Fibroblast of lung (primary cell): Measurements from ENCODE around the gene CCSER2. TPM values are rescaled to one million over a fixed set of nuclear protein-coding genes. Genes with fewer than 3 reads are reported as not detected.

ENCODE experiments used
- DNase-seq, 2 donors: peaks; one replicate each; pipeline versions ENCODE4 v3.0.0 to v3.0.0-alpha.2; 2010; ENCODE audit warnings: low read depth in 2 of 2
- H2AFZ ChIP-seq: 2 replicates; pipeline ENCODE4 v1.5.1; 2012; ENCODE audit warnings: low read length, control low read depth, inconsistent platforms
- H3K27ac ChIP-seq: 2 replicates; pipeline ENCODE4 v1.5.1; 2011; ENCODE audit warnings: low read length, control low read depth; ENCODE audit not compliant: insufficient read depth
- H3K27me3 ChIP-seq: 2 replicates; pipeline ENCODE4 v1.5.1; 2011; ENCODE audit warnings: mild to moderate bottlenecking, low read length; ENCODE audit not compliant: control insufficient read depth, insufficient read depth
- H3K36me3 ChIP-seq: 2 replicates; pipeline ENCODE4 v1.5.1; 2011; ENCODE audit warnings: low read length; ENCODE audit not compliant: control insufficient read depth, insufficient read depth
- H3K4me1 ChIP-seq: 2 replicates; pipeline ENCODE4 v1.5.1; 2011; ENCODE audit warnings: low read length; ENCODE audit not compliant: control insufficient read depth, insufficient read depth; ENCODE audit errors: extremely low read depth
- H3K4me2 ChIP-seq: 2 replicates; pipeline ENCODE4 v1.5.1; 2011; ENCODE audit warnings: low read length, control low read depth; ENCODE audit not compliant: insufficient read depth; ENCODE audit errors: extremely low read depth
- H3K4me3 ChIP-seq, 4 experiments: fragments of 200-600 bp in 1 of 4; sonication (generic) in 1 of 4; replicated peaks in 1 of 4; 2 replicates each; pipeline ENCODE4 v1.5.1; 2011 to 2016; ENCODE audit warnings: low read length in 4 of 4, low read depth in 3 of 4, mild to moderate bottlenecking in 3 of 4, control low read depth in 2 of 4, inconsistent platforms in 1 of 4, mixed read lengths in 1 of 4; ENCODE audit not compliant: insufficient read depth in 1 of 4; ENCODE audit errors: control extremely low read depth in 1 of 4
- H3K79me2 ChIP-seq: 2 replicates; pipeline ENCODE4 v1.5.1; 2012; ENCODE audit warnings: mild to moderate bottlenecking, low read length, inconsistent platforms; ENCODE audit not compliant: control insufficient read depth, insufficient read depth
- H3K9ac ChIP-seq: 2 replicates; pipeline ENCODE4 v1.5.1; 2011; ENCODE audit warnings: mild to moderate bottlenecking, low read length, control low read depth; ENCODE audit not compliant: insufficient read depth
- H3K9me3 ChIP-seq: 2 replicates; pipeline ENCODE4 v1.5.1; 2012; ENCODE audit warnings: low read depth, low read length; ENCODE audit not compliant: control insufficient read depth, insufficient read depth
- H4K20me1 ChIP-seq: 2 replicates; pipeline ENCODE4 v1.5.1; 2011; ENCODE audit warnings: low read length; ENCODE audit not compliant: control insufficient read depth, insufficient read depth; ENCODE audit errors: extremely low read depth
- CTCF ChIP-seq, 2 donors: IDR thresholded peaks in 1 of 2; conservative IDR thresholded peaks in 1 of 2; 1 replicate in 1 of 2; 2 replicates in 1 of 2; pipeline ENCODE4 v1.5.1; 2011 to 2012; ENCODE audit warnings: low read length in 2 of 2, control low read depth in 1 of 2, inconsistent platforms in 1 of 2, low read depth in 1 of 2, mild to moderate bottlenecking in 1 of 2
- EZH2 ChIP-seq: IDR thresholded peaks from 2 replicates; pipeline ENCODE4 v1.5.1; 2012; ENCODE audit warnings: low read length, control low read depth, mild to moderate bottlenecking; ENCODE audit errors: missing control alignments
- polyA plus RNA-seq, 2 donors: library from polyadenylated mRNA; depleted of rRNA in 1 of 2; stranded (reverse) in 1 of 2; unstranded in 1 of 2; fragments of >200 nt; gene quantifications; 2 replicates each; pipeline ENCODE4 v1.2.1, GENCODE V29; 2011 to 2012; ENCODE audit warnings: missing spikeins in 1 of 2
- total RNA-seq: library from RNA; depleted of rRNA; stranded (reverse); fragments of >200 nt; gene quantifications from 2 replicates; pipeline ENCODE4 v1.2.1, GENCODE V29; 2014

The CCSER2 gene
- total and polyA plus RNA-seq, 2 donors (not counting 1 experiment from before 2014, with no cell fraction given) = 28.2 to 65.4 TPM

- Histone ChIP-seq H3K4me2 (no peak overlapping the region), H3K27me3 (no peaks in the 10 kb centered on the region), H3K4me3 (no peak overlapping the region), H3K27ac (no peak overlapping the region), H3K9me3 (no peaks in the 10 kb centered on the region), H3K36me3 (no peaks in the 10 kb centered on the region), H2AFZ (no peak overlapping the region), H4K20me1 (no peaks in the 10 kb centered on the region), H3K79me2 (peaks cover 2% of the 10 kb centered on the region), H3K9ac (no peak overlapping the region), H3K4me1 (peaks cover 3% of the 10 kb centered on the region)
- no peak for DNase-seq
- no peak for TF ChIP-seq CTCF (conservative IDR thresholded peaks at IDR 0.05 in 1 of 2, IDR thresholded peaks at IDR 0.05 in 1 of 2; ENCODE audit: low read depth in 1 of 2, low read length in 2 of 2)
- no peak for TF ChIP-seq EZH2
Measured at GRCh38 chr10:84405662-84406061, 77.3 kb downstream of the CCSER2 start.

- Histone ChIP-seq H3K4me3 (no peak overlapping the region), H3K79me2 (peaks cover 7% of the 10 kb centered on the region), H3K4me2 (no peak overlapping the region)
Measured at GRCh38 chr10:84406561-84406960, 78.2 kb downstream of the CCSER2 start.

GRCh38 chr10:84407388-84408049, 79.1 kb downstream of the CCSER2 start:
- H3K79me2 ChIP-seq = peaks cover 12% of the 10 kb centered on the region
- H3K9ac ChIP-seq = no peak overlapping the region
- DNase-seq = no peak
- no peak overlapping the region for H3K27ac ChIP-seq
- H4K20me1 ChIP-seq = no peaks in the 10 kb centered on the region
- H3K9me3 ChIP-seq = no peaks in the 10 kb centered on the region
- H2AFZ ChIP-seq = no peak overlapping the region
- no peak overlapping the region for H3K4me2 ChIP-seq
- H3K4me3 ChIP-seq = no peak overlapping the region
- peaks cover 3% of the 10 kb centered on the region for H3K4me1 ChIP-seq
- no peaks in the 10 kb centered on the region for H3K27me3 ChIP-seq
- H3K36me3 ChIP-seq = no peaks in the 10 kb centered on the region
- TF ChIP-seq EZH2 = no peak

More at GRCh38 chr10:84406561-84406960, 78.2 kb downstream of the CCSER2 start:
- no peaks in the 10 kb centered on the region for H4K20me1 ChIP-seq
- H3K4me1 ChIP-seq = peaks cover 3% of the 10 kb centered on the region
- H3K27me3 ChIP-seq = no peaks in the 10 kb centered on the region
- no peak for TF ChIP-seq CTCF (conservative IDR thresholded peaks at IDR 0.05 in 1 of 2, IDR thresholded peaks at IDR 0.05 in 1 of 2; ENCODE audit: low read depth in 1 of 2, low read length in 2 of 2)
- H3K36me3 ChIP-seq = no peaks in the 10 kb centered on the region
- DNase-seq = no peak
- H2AFZ ChIP-seq = no peak overlapping the region
- H3K27ac ChIP-seq = no peak overlapping the region
- H3K9me3 ChIP-seq = no peaks in the 10 kb centered on the region
- no peak overlapping the region for H3K9ac ChIP-seq
